GM10248 (cell line): ENCODE results near the gene RNF215.

Source experiments
- CTCF ChIA-PET: fragments of 300-600 bp; sonication (Branson Sonifier 250); formaldehyde crosslinking; extraction: SDS; loops from one replicate; lab custom pipeline; 2021; ENCODE audit warnings: antibody characterized with exemption; lab: Yijun Ruan, JAX
- POLR2A ChIA-PET: fragments of 350-650 bp; sonication (Branson Sonifier 250); formaldehyde crosslinking; extraction: SDS; loops from one replicate; lab custom pipeline; 2020; ENCODE audit warnings: antibody characterized with exemption; lab: Yijun Ruan, JAX
- DNase-seq: peaks from one replicate; pipeline ENCODE4 v3.0.0; 2012; ENCODE audit errors: extremely low spot score
- TF ChIP-seq, protein P1 (sequence below): IDR thresholded peaks from 2 replicates; pipeline ENCODE4 v1.5.1; 2012; ENCODE audit warnings: mild to moderate bottlenecking, low read depth; ENCODE audit errors: extremely low read depth, missing control alignments, control extremely low read depth

The RNF215 gene

DNA sequence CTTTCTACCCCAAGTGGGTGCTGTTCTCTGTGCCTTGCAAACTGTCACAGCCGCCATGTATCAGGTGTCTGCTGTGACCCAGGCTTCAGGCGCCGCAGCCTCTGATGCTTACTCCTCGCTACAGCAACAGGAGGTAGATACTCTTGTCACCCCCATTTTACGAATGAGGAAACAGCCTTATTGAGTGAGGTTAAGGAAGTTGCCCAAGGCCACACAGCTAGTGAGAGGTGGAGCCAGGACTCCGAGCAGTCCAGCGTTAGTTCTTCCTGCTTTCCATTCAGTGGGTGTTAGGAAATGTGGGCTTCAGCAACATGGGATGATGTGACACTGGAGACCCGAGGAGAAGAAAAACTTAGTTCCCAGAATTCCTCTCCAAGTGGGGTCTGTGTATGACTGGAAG, 14.3 kb downstream of the RNF215 start:
- DNase-seq, result no peak
- ChIA-PET CTCF (interaction anchor here (0.8 to 6.2 kb wide), 3 partner anchors 11 to 85 kb away, joined by 5 to 35 read pairs (median 8); partner anchors contain the start of gene RNF215), POLR2A (no interaction called here)
- TF ChIP-seq, protein P1, sequence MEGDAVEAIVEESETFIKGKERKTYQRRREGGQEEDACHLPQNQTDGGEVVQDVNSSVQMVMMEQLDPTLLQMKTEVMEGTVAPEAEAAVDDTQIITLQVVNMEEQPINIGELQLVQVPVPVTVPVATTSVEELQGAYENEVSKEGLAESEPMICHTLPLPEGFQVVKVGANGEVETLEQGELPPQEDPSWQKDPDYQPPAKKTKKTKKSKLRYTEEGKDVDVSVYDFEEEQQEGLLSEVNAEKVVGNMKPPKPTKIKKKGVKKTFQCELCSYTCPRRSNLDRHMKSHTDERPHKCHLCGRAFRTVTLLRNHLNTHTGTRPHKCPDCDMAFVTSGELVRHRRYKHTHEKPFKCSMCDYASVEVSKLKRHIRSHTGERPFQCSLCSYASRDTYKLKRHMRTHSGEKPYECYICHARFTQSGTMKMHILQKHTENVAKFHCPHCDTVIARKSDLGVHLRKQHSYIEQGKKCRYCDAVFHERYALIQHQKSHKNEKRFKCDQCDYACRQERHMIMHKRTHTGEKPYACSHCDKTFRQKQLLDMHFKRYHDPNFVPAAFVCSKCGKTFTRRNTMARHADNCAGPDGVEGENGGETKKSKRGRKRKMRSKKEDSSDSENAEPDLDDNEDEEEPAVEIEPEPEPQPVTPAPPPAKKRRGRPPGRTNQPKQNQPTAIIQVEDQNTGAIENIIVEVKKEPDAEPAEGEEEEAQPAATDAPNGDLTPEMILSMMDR, result no peak

DNA sequence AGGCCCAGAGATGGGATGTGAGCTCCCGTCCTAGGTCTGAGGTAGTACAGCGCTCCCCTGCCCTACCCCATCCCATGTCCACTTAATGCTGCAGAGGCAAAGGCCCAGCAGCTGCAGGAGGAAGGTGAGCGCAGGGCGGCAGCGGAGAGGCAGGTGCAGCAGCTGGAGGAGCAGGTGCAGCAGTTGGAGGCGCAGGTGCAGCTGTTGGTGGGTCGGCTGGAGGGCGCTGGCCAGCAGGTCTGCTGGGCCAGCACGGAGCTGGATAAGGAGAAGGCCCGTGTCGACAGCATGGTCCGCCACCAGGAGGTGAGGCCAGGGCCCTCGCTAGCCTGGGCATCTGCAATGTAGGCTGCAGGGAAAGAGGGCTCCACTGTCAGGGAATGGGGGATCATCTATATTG, 15.2 kb downstream of the RNF215 start:
- CTCF ChIA-PET, result interaction anchor here (1.8 to 6.2 kb wide), 2 partner anchors 16 to 84 kb away, joined by 7 to 35 read pairs; partner anchors contain the start of gene RNF215
- TF ChIP-seq, protein P1, result no peak
- POLR2A ChIA-PET, result no interaction called here
- DNase-seq, result no peak

DNA sequence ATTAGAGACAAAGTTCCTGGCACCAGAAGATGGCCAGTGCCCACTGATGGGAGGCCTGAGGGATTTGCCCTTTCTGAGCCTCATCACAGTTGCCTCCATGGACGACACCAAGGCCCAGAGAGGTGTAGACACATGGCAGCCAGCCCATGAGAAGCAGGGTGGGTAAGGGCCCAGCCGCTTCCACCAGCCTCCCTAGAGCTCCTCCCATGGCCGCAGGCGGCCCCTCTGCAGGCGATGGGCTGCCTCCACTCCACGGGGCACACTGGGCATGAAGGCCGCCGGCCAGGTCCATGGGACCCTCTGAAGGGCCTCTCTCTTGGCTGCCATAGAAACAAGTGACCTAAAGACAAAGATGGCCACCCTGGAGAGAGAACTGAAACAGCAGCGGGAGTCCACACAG, 15.9 kb downstream of the RNF215 start:
- ChIA-PET POLR2A (no interaction called here), CTCF (interaction anchor here (1.8 to 6.2 kb wide), 2 partner anchors 16 to 84 kb away, joined by 7 to 35 read pairs; partner anchors contain the start of gene RNF215)
- TF ChIP-seq, protein P1, result no peak
- DNase-seq, result no peak

DNA sequence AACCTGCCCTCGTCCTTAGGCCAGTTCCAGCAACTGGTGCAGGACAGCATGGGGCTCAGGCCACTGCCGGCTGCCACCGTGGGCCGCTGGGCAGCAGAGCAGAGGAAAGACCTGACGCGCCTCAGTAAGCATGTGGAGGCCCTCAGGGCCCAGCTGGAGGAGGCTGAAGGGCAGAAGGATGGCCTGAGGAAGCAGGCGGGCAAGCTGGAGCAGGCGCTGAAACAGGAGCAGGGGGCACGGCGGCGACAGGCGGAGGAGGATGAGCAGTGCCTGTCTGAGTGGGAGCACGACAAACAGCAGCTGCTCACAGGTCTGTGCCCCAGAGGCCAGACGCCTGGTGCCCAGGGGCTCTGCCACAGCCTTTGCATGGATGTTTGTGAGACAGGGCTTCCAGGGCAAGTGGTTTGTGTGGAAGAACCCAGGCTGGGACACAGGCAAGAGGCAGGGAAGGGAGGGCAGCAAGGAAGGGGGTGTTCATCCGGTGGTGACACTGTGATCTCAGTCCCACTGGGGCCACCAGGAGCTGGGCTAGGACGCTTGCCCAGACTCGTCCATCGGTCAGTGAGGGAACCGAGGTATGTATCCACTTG, 16.5 kb downstream of the RNF215 start:
- ChIA-PET CTCF (interaction anchor here (1.8 to 6.2 kb wide), 2 partner anchors 17 to 83 kb away, joined by 7 to 35 read pairs; partner anchors contain the start of gene RNF215), POLR2A (no interaction called here)
- no peak for DNase-seq
- TF ChIP-seq, protein P1, result no peak

DNA sequence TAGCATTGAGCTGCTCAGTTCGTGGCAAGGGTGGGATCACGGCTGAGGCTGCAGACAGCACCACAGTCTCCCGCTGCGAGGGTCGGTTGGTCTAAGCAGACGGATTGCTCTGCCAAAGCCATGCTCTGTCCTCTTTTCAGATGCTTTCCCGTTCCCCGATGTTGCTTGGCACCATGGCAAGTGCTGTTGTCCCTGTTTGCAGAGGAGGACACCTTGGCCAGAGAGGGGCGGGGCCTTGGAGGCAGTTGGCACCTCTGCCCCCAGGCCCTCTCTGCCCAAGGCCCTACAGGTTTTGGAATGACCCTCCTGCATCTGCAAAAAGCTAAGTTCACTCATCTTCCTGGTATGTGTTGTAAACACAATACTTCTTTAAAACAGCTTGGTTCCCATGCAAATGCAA, 18.8 kb downstream of the RNF215 start:
- no peak for DNase-seq
- TF ChIP-seq, protein P1, result no peak
- ChIA-PET CTCF (interaction anchor here (0.7 to 2.9 kb wide), 4 partner anchors 9 to 80 kb away, joined by 3 to 18 read pairs (median 6); partner anchors contain the start of genes CASTOR1 and RNF215), POLR2A (no interaction called here)

DNA sequence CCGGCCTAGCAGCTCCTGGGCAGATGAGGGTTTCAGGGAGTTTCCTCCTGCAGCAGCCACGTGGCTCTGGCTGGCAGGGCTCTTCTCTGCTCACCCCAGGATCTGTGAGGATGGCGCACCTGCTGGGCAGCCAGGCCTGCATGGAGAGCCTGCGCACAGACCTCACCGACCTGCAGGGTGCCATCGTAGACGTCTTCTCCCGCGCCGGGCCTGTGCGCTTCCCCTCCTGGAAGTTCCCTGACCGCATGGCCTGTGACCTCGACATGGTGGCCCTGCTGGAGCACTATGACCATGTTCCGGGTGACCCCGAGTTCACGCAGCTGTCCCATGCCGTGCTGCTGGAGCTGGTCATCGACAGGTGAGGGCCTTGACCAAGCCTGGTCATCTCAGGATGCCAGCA, 21.3 kb downstream of the RNF215 start:
- no peak for DNase-seq
- POLR2A ChIA-PET, result no interaction called here
- CTCF ChIA-PET, result interaction anchor here (1.7 kb wide), 1 partner anchor 21 kb away, joined by 9 read pairs; the partner anchor contains the start of gene RNF215
- TF ChIP-seq, protein P1, result no peak
